Jurkat, Clone E6-1 (cell line): Measurements from ENCODE around the gene SULT6B1.
"Not testable (repeated sequence)": the region's sequence is repeated elsewhere in the genome, so short reads cannot be mapped to it uniquely, and the experiment has no call there.

Experiments used
- DNase-seq: peaks from one replicate; pipeline ENCODE4 v3.0.0-alpha.2; 2011; ENCODE audit warnings: low read depth, low spot score
- H3K4me3 ChIP-seq: 2 replicates; pipeline ENCODE4 v1.5.1; 2011; ENCODE audit warnings: mild to moderate bottlenecking, low read length, control low read depth, moderate library complexity

The SULT6B1 gene

DNA sequence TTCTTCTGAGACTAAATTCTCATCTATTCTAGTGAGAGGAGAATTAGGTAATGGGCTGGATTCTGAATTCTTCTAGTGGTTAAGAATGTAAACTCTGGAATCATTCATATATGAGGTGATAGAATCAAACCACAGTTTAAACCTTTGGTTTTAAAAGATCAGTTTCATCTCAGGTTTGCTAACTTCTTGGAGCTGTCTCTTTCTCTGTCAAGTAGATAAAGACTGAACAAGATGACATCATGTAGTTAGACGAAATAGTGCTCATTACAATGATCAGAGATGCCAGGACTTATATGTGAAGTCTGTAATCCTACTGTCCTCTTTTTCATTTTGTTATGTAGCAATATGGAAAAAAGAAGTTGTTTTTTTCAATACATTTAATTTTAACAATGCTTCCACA lies 12.7 kb upstream of the SULT6B1 start:
- H3K4me3 ChIP-seq, result no peak overlapping the region
- no peak for DNase-seq

DNA sequence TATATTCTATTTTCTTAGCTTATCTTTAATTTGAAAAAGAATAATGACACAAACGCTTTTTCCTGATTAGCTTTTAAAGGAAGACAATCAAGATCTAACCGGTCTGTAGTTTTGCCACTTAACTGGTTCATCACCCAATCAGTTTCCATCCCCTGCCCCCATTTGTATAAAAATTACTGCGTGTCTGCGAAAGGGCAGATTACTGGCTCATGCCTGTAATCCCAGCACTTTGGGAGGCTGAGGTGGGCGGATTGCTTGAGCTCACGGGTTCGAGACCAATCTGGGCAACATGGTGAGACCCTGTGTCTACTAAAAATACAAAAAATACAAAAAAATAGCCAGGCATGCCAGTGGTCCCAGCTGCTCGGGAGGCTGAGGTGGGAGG lies 10.2 kb upstream of the SULT6B1 start:
- no peak overlapping the region for H3K4me3 ChIP-seq

DNA sequence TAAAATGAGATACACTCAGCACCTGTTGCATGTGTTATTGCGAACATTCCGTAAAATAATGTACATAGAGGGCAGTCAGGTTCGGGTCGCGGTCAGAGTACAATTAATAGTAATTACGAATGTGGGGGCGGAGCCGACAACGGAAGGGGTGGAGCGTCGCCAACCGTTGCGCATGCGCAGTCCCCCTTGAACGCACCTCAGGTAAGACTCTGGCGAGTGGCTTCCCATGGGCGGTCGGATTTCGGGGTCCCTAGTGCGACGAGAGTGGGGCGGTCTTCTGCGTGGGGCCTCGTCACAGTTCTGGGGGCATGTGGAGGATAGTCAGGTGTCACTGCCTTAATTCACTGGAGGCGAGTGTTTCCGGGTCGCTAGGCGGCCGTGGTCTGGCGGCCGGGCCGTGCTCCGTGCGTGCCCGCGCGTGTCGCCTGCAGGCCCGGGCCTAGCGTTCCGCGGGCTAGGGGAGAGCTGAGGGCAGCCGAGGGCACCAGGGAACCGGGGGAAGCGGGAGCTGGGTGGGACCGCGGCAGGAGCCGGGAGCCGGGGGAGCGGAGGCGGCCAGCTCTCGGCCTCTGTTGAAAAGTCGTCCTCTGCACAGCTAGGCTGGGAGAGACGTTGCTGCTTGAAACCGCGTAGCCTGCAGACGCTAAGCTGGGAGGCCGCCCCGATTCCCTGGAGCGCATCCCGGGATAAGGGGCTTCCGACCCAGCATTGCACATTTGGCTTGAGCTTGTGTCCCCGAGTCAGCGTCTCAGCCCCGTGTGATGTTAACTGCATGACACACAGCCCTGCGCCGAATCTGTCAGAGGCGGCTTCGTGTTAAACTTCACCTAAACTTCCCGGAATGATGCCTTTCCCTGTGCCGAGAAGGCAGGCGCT lies 8.1 kb upstream of the SULT6B1 start, which contains the start of gene CEBPZOS:
TSS of gene CEBPZOS (plus strand) at position 177 of the 876 bp plus-strand sequence. CDS start 3,209 bp downstream, outside the sequence.
- H3K4me3 ChIP-seq, result peak within 1 kb of the TSS; percentile 70

More for the DNA sequence above, 10.2 kb upstream of the SULT6B1 start:
- DNase-seq, result no peak

DNA sequence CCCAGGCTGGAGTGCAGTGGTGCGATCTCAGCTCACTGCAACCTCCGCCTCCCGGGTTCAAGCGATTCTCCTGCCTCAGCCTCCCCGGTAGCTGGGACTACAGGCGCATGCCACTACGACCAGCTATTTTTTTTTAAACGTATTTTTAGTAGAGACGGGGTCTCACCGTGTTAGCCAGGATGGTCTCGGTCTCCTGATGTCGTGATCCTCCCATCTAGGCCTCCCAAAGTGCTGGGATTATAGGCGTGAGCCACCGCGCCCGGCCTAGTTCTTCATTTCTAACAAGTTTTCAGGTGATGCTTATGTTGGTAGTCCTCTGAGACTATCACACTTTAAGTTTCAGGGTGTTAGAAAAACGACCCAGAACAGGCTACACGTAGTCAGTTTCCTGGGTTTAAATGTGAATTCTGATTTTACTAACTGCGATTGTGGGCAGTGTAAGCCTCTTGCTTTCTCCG lies 7.4 kb upstream of the SULT6B1 start:
- DNase-seq, result not testable (repeated sequence)
- H3K4me3 ChIP-seq, result peak overlapping the region; percentile 70

More for the DNA sequence above, 8.1 kb upstream of the SULT6B1 start, which contains the start of gene CEBPZOS:
- peak; percentile 55 for DNase-seq

DNA sequence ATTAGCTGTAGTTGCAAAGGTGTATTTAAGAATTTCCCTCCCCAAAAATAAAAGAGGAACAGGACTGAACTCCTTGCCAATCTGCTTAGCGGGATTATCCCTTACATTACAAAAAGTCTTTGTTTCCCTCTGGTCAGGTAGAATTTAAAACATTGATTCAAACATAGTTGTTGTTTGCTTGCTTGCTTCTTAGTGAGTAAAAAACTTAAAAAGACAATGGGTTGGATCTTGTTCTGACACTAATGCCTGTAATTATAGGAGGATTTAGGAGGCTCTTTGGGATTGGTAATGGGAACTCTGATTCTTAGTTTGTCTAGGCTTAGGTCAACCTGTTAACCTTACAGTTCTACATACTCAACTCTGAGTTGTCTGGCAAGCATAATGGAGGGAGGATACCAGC lies 4.1 kb upstream of the SULT6B1 start:
- DNase-seq, result no peak
- no peak overlapping the region for H3K4me3 ChIP-seq

DNA sequence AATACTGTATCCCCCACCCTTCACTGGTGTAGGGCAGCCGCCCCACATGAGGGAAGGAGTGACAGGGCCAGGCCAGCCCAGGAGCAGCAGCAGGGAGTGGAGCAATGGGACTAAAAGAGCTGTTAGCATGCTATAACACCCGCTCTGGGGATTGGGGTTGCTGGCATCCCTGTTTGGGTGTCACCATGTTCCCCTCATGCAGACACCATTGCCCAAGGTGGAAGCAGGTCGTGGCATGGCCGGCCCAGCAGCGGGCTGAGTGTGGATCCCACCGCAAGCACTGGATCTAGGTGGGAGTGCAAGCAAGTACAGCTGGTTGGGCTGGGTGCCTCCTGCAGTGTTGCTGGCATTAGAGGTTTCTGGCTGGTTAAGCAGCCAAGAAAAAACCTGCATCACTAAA lies 3.3 kb upstream of the SULT6B1 start:
- no peak for DNase-seq
- no peak overlapping the region for H3K4me3 ChIP-seq

DNA sequence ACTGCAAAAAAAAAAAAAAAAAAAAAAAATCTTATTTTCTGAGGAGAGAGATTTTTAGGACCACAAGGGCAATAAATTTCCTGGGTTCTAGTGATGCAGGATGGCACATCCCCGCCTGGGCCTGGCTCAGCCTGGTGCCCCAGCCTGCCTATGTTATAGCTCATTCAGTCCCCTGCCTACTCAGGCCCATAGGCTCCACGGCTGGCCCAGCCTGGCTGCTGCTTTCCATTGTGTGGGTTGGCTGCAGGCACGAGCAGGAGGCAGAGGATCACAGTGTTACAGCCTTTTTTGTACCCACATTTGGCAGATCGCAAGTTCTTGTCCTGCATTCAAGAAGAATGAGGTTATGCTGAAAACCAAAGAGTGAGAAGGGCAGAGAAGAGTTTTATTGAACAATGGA lies 2.8 kb upstream of the SULT6B1 start:
- H3K4me3 ChIP-seq, result no peak overlapping the region
- DNase-seq, result no peak

DNA sequence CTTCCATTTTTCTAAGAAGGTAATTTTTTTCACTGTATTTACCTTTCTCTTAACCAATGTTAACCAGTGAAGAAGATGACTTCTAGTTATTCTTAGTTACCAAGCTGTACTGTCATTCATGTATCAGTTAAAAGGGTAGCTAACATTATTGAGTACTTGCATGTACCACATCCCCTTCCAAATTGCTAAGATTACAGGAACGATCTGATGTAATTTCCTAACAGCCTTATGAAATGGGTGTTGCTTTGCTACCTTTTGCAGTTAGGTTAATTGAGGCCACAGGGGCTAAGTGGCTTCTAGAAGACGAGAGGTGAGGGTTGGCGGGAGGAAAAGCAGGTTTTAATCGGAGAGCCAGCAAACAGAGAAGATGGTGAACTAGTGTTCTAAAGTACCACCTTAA lies 1.8 kb upstream of the SULT6B1 start:
- no peak for DNase-seq
- H3K4me3 ChIP-seq, result no peak overlapping the region

DNA sequence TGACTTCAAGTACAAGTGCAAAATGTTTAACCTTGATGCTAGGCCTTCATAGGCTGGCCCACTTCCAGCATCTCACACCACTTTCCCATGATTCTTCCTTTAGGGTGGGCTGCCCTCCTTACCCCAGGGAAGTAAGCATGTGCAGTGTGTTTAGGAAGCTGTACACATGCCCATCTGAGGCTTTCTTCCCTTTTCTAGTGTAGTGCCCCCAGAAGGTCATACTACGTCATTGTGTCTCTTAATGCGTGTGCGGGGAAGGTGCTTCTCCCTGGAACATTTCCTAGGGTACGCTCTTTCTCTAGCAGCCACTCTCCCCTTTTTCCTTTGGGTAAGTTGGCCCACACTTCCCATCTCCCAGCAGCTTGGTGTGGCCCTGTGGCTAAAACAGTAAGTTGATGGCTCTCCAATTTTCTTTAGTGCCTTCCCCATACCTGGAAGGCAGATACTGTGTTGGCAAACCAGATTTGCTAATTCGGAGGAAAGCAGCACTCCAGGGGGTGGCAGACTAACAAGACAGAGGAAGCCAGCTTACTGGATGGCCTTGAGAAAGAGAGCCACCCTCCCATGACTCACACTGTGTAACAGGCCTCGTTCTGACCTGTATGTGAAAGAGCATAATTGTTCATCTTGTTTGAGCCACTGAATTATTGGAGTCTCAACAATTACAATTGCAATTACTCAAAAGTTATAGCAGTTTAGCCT lies 1.1 kb upstream of the SULT6B1 start:
- DNase-seq, result no peak
- no peak overlapping the region for H3K4me3 ChIP-seq

DNA sequence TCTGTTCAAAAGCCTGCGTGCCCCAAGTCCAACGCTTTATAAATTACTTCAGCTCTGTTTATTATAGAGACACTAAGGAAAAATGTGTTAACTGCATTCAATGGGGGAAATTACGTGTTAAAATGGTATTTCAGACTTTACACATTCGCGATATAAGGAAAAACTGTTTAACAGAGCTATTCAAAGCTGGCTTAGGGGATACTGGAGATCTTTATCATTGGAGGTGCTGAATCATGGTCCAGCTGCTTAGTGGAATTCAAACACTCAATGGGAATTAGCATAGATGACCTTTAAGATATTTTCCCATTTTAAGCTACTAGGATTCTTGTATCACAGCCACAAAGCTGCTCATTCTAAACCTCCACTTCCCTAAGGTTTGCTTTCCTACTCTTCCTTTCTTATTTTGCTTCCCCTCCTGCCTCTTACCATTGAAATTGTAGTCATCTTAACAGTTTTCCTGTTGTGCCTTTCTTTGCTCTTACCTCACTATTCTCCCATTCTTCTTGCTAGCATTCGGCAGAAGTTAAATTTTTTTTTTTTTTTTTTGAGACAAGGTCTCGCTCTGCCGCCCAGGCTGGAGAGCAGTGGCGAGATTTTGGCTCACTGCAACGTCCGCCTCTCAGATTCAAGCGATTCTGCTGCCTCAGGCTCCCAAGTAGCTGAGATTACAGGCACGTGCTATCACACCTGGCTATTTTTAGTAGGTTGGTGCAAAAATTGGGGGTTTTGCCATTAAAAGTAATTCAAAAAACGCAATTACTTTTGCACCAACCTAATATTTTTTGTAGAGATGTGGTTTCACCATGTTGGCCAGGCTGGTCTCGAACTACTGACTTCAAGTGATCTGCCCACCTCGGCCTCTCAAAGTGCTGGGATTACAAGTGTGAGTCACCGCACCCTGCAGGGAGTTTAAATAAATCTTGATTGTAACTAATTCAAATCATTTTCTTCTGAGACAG lies 6.5 kb downstream of the SULT6B1 start:
- no peak overlapping the region for H3K4me3 ChIP-seq
- no peak for DNase-seq

DNA sequence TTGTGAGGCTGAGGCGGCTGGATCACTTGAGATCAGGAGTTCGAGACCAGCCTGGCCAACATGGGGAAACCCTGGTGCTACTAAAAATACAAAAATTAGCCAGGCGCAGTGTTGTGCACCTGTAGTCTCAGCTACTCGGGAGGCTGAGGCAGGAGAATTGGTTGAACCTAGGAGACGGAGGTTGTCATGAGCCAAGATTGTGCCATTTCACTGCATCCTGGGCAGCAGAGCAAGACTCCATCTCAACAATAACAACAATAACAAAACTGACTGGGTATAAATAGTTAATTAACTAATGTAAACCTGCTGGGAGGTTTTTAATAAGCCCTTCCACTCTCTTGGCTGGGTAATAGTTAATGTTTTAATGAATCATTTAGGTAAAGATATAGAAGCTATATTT lies 7.8 kb downstream of the SULT6B1 start:
- no peak for DNase-seq
- no peak overlapping the region for H3K4me3 ChIP-seq

DNA sequence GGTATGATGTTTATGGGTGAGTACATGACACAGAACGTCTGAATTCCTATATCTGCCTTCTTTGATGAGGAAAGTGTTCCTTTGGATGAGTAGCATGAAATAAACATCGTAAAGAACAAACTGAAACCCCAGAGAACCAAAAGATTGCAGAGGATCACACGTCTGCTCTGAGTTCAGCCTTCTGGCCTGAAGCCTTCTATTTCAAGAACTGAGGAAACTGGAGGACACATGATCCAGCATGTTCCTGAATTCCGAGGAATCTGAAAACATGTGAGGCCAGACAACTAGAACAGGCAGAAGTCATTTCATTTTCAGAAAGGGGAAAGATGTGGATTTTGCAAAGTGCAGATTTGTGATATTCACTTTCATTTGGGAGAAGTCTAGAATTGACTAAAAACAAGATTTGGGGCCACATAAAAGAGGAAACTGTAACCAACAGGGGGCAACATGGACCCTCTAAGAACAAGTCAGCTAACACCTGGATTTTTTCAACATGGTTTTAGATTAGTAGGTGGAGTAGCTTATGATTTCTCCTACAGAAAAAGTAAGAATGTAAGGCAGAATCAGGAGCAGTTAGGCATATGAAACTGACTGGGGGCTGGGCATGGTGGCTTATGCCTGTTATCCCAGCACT lies 8.3 kb downstream of the SULT6B1 start:
- H3K4me3 ChIP-seq, result no peak overlapping the region
- no peak for DNase-seq

DNA sequence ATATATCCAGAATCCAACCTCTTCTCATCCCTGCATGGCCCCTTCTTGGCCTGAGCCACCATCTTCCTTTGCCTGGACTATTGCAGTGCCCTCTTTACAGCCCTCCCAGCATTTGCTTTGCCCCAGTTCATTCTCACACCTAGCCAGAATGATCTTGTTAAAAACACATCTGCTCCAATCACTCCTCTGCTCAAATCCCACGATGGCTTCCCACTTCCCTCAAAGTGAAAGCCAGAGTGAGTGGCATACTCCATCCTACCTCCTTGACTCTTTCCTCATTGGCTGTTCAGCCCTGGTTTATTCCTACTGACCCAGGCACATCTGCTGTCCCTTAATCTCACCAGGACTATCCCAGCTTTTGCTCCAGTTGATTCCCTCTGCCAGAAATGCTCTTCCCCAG lies 14.7 kb downstream of the SULT6B1 start:
- DNase-seq, result no peak

DNA sequence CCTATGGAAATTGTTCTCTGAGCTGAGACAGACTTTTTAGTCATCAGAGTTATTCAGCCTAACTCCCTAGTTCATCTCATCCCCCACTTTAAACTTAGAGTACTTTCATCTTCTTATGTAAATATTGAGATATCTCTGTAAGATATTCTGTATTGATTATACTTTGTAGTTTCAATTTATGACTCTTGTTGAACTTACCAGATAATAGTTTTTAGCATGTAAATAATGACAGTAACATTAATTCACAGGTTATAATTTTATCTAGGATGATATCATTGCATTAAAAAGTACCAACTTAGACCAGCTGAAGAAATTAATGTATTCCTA lies 16.9 kb downstream of the SULT6B1 start:
- no peak overlapping the region for H3K4me3 ChIP-seq
- no peak for DNase-seq

More for the DNA sequence above, 14.7 kb downstream of the SULT6B1 start:
- no peak overlapping the region for H3K4me3 ChIP-seq

DNA sequence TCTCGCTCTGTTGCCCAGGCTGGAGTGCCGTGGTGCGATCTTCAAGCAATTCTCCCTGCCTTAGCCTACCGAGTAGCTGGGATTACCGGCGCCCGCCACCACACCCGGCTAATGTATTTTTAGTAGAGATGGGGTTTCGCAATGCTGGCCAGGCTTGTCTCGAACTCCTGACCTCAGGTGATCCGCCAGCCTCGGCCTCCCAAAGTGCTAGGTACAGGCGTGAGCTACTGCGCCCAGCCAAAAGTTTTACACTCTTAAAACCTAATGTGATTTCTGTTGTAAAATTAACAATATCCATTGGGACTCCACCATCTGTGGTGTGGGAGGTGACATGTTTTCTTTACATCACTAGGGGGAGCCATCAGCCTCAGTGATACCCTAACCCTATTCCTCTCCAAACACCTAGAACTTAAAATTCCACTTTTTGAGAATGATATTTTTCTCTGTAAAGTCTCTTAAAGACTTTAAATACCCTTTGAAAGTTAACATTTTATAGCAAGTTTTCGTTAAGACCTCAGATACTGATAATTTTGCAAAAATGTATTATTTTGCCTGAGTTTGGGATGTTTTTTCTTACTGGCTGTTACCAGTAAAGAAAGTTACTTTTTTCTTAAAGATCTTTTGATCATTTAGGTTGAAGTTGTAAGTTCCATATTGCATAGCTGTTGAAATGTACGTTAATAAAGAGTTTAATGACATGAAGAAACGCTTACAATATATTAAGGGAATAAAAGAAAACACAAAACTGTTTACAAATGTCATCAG lies 20.1 kb downstream of the SULT6B1 start:
- no peak for DNase-seq
- no peak overlapping the region for H3K4me3 ChIP-seq

DNA sequence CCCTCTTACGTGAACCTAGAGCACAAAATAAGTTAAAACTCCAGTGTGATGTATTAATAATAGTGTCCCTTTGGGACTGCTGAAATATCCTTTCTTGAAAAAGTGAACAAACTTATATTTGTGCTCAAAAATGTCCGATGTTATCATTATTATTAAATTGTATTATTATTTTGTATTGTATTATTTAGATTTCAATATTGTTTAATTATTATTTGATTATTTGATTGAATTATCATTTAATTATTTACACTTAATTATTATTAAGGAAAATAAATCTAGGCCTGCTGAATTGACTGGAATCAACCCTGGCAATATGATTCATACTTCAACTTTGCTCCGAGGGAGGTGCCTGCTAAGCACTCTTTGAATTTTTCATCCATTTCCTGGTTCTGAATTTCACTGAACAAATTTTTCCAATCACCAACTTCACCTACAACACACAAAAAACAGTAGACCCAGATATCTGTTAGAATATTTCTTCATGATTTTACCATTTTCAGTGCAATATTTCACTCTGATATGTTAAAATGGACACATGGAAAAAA lies 20.8 kb downstream of the SULT6B1 start:
- DNase-seq, result no peak
- no peak overlapping the region for H3K4me3 ChIP-seq

DNA sequence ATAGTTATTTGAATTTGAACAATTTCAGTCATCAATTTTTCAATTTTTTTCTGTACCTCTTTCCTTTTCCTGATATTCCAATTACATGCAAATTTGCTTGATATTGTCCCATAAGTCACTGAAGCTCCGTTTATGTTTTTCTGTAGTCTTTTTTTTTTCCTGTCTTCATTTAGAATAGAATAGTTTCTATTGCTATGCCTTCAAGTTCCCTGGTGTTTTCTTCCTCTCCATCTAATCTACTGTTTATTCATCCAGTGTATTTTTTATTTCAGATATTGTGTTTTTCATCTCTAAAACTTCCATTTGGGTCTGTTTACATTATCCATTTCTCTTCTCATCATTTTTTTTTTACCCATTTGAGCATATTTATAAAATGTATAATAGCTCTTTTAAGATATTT lies 23.7 kb downstream of the SULT6B1 start:
- no peak overlapping the region for H3K4me3 ChIP-seq
- no peak for DNase-seq
